ENCODE data around the gene SMOC2. TPM values are rescaled to one million over a fixed set of nuclear protein-coding genes. Genes with fewer than 3 reads are reported as not detected.
"Not testable (repeated sequence)": the region's sequence is repeated elsewhere in the genome, so short reads cannot be mapped to it uniquely, and the experiment has no call there.

Gene SMOC2
- total RNA-seq, 1 donor from 2014 or later: not detected

DNA sequence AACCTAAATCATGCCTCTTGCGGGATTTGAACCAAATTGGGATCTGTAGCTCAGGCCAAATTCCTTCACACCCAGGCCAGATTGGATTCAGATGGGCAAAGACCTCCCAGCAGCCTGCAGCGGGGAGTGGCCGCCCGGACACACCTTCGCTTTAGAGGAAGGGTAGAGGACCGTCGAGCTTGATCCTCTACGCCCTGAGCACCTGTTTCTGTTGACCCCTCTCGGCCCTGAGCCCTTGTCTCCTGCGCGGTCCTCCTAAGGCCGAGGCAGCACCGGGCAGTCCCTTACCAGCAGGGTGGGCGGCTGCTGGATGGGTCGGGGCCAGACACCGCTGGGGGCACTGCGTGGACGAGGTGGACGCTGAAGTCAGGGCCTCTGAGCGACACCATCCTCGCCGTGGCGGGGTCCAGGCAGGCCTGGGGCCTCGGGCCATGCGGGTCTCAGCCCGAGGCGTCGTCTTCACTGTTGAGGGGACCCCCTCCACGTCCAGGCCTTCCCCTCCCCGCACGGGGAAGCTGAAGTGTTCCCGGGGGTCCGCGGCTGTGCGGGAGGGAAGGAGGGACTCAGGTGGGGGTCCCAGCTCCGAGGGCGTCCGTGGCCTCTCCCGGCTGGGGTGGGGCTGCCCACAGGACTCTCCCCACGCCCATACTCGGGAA, 114.8 kb downstream of the SMOC2 start:
- intact Hi-C loops (cut with micrococcal nuclease): no loop called here
- Mint-ChIP-seq H3K9me3 (peaks cover 3% of the 10 kb centered on the region), H3K27ac (no peak overlapping the region), H3K36me3 (ENCODE audit: low read depth) (no peaks in the 10 kb centered on the region), H3K4me1 (ENCODE audit: low read depth) (no peaks in the 10 kb centered on the region), H3K4me3 (no peak overlapping the region), H3K27me3 (ENCODE audit: insufficient read depth) (no peaks in the 10 kb centered on the region)
- DNase-seq (ENCODE audit: low spot score): no peak

DNA sequence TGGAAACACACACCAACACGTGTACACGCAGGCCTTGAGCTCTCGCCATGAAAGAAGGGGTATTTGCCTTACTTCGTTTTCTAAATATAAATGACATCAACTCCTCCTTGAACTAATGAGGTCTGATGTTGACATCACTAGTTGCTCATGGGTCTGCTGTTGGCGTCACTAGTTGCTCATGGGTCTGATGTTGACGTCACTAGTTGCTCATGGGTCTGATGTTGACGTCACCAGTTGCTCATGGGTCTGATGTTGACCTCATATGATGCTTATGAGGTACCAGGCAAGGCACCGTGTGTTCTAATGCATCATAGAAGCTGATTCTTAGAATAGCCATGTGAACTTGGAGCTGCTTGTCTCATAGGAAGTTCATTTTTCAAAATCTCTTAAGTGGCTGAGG, 116.5 kb downstream of the SMOC2 start:
- Mint-ChIP-seq H3K4me1 (ENCODE audit: low read depth) (no peaks in the 10 kb centered on the region), H3K9me3 (peaks cover 3% of the 10 kb centered on the region), H3K4me3 (no peak overlapping the region), H3K27me3 (ENCODE audit: insufficient read depth) (no peaks in the 10 kb centered on the region), H3K27ac (no peak overlapping the region), H3K36me3 (ENCODE audit: low read depth) (no peaks in the 10 kb centered on the region)
- intact Hi-C loops (cut with micrococcal nuclease): no loop called here
- DNase-seq (ENCODE audit: low spot score): no peak

DNA sequence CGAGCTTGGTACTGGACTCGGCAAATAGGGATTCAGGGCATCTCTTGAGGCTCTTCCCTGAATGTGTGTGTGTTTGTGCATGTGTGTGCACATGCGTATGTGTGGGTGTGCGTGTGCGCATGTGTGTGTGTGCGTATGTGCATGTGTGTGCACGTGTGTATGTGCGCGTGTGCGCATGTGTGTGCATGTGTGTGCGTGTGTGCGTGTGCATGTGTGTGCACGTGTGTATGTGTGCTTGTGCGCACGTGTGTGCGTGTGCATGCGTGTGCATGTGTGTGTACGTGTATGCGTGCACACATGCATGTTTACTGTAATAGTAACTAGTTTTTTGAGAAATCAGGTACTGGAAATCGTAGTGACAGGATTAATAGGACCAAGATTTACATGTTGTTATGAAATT, 117.7 kb downstream of the SMOC2 start:
- H3K27ac Mint-ChIP-seq: no peak overlapping the region
- no peaks in the 10 kb centered on the region for H3K4me1 Mint-ChIP-seq (ENCODE audit: low read depth)
- no peak overlapping the region for H3K4me3 Mint-ChIP-seq
- H3K36me3 Mint-ChIP-seq (ENCODE audit: low read depth): no peaks in the 10 kb centered on the region
- H3K27me3 Mint-ChIP-seq (ENCODE audit: insufficient read depth): no peaks in the 10 kb centered on the region
- DNase-seq (ENCODE audit: low spot score): no peak
- H3K9me3 Mint-ChIP-seq: peaks cover 3% of the 10 kb centered on the region
- intact Hi-C loops (cut with micrococcal nuclease): no loop called here

DNA sequence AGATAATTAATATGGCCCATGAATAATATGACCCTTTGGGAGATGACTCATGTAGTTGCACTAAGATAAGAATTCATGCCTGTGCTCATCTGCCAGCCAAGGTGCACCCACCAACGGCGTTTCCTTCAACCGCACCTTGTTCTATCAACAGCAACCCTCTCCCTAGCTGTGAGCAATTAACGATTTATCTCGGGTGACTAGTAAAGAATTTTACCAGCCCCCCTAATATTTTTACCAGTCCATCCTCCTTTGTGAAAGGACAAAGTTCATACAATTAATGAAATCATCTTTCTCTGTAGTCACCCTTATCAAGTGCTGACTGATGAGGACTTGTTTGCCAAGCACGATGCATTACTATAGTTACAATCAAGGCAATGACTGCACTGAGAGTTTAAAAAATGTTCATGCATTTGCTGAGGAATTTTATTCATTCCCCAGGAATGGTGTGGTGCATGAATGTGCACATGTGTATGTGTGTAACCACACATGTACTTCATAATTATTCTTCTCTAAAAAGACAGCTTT, 118.7 kb downstream of the SMOC2 start:
- no peaks in the 10 kb centered on the region for H3K36me3 Mint-ChIP-seq (ENCODE audit: low read depth)
- intact Hi-C loops (cut with micrococcal nuclease): no loop called here
- H3K9me3 Mint-ChIP-seq: peaks cover 3% of the 10 kb centered on the region
- no peak overlapping the region for H3K27ac Mint-ChIP-seq
- no peak for DNase-seq (ENCODE audit: low spot score)
- no peaks in the 10 kb centered on the region for H3K4me1 Mint-ChIP-seq (ENCODE audit: low read depth)
- no peak overlapping the region for H3K4me3 Mint-ChIP-seq
- no peaks in the 10 kb centered on the region for H3K27me3 Mint-ChIP-seq (ENCODE audit: insufficient read depth)

DNA sequence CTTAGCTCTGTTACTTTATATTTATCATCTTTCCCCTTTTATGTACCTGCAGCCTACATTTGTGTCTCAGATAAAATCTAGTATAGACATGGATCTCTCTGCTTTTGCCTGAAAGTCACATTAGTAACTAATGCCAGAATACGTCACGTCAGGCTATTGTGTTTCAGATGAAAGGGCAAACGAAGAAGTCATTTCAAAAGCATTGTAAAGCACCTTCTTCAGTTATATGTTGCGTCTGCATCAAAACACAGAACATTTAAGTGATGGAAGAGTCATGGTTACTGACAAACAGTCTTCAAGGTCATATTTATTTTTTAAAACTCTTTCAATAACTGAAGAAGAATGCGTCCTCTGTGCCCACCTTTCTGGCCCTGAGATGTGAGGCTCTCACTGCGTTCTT, 119.1 kb downstream of the SMOC2 start:
- H3K9me3 Mint-ChIP-seq: peaks cover 3% of the 10 kb centered on the region
- no peak overlapping the region for H3K27ac Mint-ChIP-seq
- intact Hi-C loops (cut with micrococcal nuclease): no loop called here
- no peaks in the 10 kb centered on the region for H3K36me3 Mint-ChIP-seq (ENCODE audit: low read depth)
- DNase-seq (ENCODE audit: low spot score): no peak
- no peaks in the 10 kb centered on the region for H3K4me1 Mint-ChIP-seq (ENCODE audit: low read depth)
- no peaks in the 10 kb centered on the region for H3K27me3 Mint-ChIP-seq (ENCODE audit: insufficient read depth)
- no peak overlapping the region for H3K4me3 Mint-ChIP-seq

DNA sequence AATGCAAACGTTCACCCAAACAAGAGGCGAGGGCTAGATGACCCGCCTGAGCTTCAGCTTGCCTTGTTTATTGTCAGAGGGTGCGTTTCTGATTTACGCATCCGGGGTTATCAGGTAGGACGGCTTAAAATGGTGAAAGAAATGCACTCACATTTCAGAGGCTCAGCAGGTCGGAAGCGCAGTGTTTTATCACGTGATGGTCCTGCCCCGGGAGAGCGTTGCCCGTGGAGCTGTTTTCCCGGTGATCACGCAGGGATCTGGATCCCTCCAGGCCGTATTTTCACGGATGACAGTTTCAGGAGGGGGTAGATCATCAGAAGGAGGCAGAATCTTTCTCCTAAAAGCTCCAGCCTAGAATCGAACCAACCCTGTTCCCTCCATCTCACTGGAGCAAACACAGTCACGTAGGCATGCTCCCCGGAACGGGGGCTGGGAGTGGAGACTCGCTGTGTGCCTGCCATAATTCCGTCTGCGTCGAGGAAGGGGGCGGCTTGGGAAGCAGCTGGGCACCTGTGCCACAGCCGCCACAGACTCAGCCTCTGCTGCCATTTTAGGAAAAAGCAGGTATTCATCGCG, 121.7 kb downstream of the SMOC2 start:
- intact Hi-C loops (cut with micrococcal nuclease): no loop called here
- no peak overlapping the region for H3K4me3 Mint-ChIP-seq
- no peak for DNase-seq (ENCODE audit: low spot score)
- H3K27me3 Mint-ChIP-seq (ENCODE audit: insufficient read depth): no peaks in the 10 kb centered on the region
- H3K4me1 Mint-ChIP-seq (ENCODE audit: low read depth): no peaks in the 10 kb centered on the region
- H3K9me3 Mint-ChIP-seq: peaks cover 3% of the 10 kb centered on the region
- no peaks in the 10 kb centered on the region for H3K36me3 Mint-ChIP-seq (ENCODE audit: low read depth)
- H3K27ac Mint-ChIP-seq: no peak overlapping the region

DNA sequence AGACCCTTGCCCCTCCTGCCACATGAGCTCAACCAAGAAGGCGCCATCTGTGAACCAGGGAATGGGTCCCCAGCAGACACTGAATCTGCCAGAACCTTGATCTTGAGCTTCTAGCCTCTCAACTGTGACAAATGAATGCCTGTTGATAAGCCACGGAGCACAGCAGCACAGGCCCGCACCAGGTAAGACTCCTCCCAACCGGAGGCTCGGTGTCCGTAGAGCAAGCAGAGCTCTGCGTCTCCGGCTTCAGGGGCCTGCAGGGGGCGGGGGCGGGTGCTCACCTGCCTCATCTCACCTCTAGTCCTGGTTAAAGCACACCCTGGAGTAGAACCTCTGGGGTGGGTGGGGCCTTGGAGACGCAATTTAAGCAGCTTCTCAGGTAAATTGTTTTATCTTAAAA, 122.7 kb downstream of the SMOC2 start:
- Mint-ChIP-seq H3K4me3 (no peak overlapping the region), H3K9me3 (peaks cover 3% of the 10 kb centered on the region), H3K4me1 (ENCODE audit: low read depth) (no peaks in the 10 kb centered on the region), H3K36me3 (ENCODE audit: low read depth) (no peaks in the 10 kb centered on the region), H3K27me3 (ENCODE audit: insufficient read depth) (no peaks in the 10 kb centered on the region), H3K27ac (no peak overlapping the region)
- DNase-seq (ENCODE audit: low spot score): no peak
- intact Hi-C loops (cut with micrococcal nuclease): no loop called here

DNA sequence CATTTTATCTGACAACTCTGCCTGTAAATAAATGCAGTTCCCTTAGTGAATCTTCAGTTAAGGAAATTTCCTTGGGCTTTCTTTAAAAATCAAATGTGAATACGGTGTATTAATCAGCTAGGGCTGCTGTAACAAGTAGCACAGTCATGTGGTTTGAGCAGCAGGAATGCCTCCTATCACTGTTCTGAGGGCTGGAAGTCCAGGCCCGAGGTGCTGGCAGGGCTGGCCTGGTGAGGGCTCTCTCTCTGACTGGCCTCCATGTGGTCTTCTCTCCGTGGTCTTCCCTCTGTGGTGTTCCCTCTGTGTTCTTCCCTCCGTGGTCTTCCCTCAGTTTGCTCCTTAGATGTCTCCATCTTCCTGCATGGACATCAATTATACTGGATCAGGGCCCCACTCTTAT, 124.1 kb downstream of the SMOC2 start:
- H3K27ac Mint-ChIP-seq: no peak overlapping the region
- H3K4me3 Mint-ChIP-seq: no peak overlapping the region
- DNase-seq (ENCODE audit: low spot score): no peak
- H3K27me3 Mint-ChIP-seq (ENCODE audit: insufficient read depth): no peaks in the 10 kb centered on the region
- intact Hi-C loops (cut with micrococcal nuclease): no loop called here
- H3K9me3 Mint-ChIP-seq: peaks cover under 1% of the 10 kb centered on the region
- H3K4me1 Mint-ChIP-seq (ENCODE audit: low read depth): no peaks in the 10 kb centered on the region
- no peaks in the 10 kb centered on the region for H3K36me3 Mint-ChIP-seq (ENCODE audit: low read depth)

DNA sequence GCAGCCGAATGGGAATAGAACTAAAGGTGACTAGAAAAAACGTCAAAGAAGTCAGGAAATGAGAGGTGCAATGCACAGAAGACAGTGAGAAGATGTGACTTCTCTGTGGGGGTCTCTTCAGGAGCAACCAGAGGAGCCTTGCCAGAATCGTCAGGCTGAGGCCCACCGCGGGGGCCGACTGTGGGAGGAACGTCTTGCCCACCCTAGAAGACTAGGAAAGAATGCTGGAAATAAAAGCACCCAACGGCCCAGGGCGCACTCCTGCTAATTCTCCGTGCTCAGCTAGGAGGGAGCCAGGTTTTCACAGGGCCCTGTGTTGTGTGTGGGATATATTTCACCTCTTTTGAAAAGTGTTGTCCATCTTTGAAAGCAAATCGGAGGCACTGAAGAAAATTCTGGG, 129.2 kb downstream of the SMOC2 start:
- no peak overlapping the region for H3K27ac Mint-ChIP-seq
- intact Hi-C loops (cut with micrococcal nuclease): no loop called here

DNA sequence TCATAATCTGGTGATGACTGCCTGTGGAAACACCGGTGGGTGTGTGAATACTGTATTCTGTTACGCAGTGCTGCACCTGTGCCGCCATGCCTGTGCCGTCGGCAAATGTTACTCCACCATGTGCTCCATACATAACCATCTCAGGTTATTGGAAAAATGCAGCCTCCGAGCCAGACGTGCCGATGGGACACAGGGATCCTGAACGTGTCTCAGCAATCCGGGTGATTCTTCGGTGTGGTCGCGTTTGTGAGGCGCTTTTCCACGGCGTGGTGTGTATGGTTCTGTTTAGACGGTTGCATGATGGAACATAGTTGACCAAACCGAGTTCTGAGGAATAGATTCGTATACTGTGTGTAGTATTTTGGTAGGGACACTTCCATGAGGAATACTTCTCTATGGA, 130.3 kb downstream of the SMOC2 start:
- Mint-ChIP-seq H3K9me3 (no peaks in the 10 kb centered on the region), H3K27ac (no peak overlapping the region), H3K27me3 (ENCODE audit: insufficient read depth) (no peaks in the 10 kb centered on the region), H3K4me1 (ENCODE audit: low read depth) (no peaks in the 10 kb centered on the region), H3K4me3 (no peak overlapping the region), H3K36me3 (ENCODE audit: low read depth) (no peaks in the 10 kb centered on the region)
- intact Hi-C loops (cut with micrococcal nuclease): no loop called here
- DNase-seq (ENCODE audit: low spot score): no peak

More for the DNA sequence above, 129.2 kb downstream of the SMOC2 start:
- no peaks in the 10 kb centered on the region for H3K27me3 Mint-ChIP-seq (ENCODE audit: insufficient read depth)
- no peaks in the 10 kb centered on the region for H3K36me3 Mint-ChIP-seq (ENCODE audit: low read depth)
- no peaks in the 10 kb centered on the region for H3K9me3 Mint-ChIP-seq
- no peak overlapping the region for H3K4me3 Mint-ChIP-seq
- no peak for DNase-seq (ENCODE audit: low spot score)
- no peaks in the 10 kb centered on the region for H3K4me1 Mint-ChIP-seq (ENCODE audit: low read depth)

DNA sequence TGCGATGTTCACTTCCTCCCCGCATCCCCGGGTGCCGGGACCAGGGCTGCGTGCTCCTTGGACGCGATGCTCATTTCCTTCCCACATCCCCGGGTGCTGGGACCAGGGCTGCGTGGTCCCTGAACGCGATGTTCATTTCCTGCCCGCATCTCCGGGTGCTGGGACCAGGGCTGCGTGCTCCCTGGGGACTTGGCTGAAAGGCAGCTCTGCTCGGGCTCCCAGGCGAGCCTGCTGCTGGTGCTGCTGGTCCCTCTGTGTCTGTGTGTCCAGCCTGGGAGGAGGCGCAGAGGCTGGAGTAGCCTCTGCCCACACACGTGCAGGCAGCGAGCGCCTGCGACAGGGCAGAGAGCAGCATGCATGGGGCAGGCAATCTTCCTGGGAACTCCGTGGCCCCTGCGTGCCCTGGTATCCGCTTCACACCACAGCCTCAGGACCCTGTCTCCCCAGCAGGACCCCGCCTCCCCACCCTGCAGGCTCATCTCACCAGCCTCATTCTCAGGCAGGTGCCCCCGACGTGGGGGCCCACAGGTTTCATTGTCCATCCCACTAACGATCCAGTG, 132.4 kb downstream of the SMOC2 start:
- DNase-seq (ENCODE audit: low spot score); H3K4me1 Mint-ChIP-seq (ENCODE audit: low read depth); H3K27me3 Mint-ChIP-seq (ENCODE audit: insufficient read depth); intact Hi-C loops (cut with micrococcal nuclease); H3K36me3 Mint-ChIP-seq (ENCODE audit: low read depth); H3K27ac Mint-ChIP-seq; H3K9me3 Mint-ChIP-seq; H3K4me3 Mint-ChIP-seq: not testable (repeated sequence)

DNA sequence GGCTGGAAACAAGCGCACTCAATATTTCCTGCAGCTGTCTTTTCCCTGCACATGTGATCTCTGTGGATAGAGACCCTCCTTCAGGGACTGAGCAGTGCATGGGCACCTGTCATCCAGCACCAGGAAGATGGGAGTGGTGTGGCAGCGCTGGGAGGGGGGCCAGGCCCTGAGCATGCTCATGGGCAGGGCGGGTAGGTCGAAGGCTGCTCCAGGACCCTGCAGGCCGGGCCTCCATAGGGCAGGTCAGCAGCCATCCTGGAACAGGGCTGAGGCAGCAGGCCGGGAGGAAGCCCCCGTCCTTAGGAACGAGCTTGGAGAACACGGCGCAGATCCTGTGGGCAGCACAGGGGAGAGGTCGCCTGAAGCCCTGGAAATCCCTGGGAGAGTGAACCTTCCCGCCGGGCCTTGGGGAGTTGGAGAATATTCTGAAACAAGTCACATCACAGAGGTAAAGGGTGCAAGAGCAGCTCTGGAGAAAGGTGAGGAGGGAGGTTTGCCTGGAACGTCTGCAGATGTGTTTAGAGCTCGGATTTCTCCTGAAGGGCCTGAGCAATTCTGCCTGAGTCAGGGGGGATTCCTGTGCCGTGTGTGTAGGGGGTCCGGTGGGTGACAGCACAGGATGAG, 133.2 kb downstream of the SMOC2 start:
- DNase-seq (ENCODE audit: low spot score): no peak
- H3K27ac Mint-ChIP-seq: no peak overlapping the region
- no peaks in the 10 kb centered on the region for H3K27me3 Mint-ChIP-seq (ENCODE audit: insufficient read depth)
- intact Hi-C loops (cut with micrococcal nuclease): no loop called here
- H3K4me1 Mint-ChIP-seq (ENCODE audit: low read depth): no peaks in the 10 kb centered on the region
- no peaks in the 10 kb centered on the region for H3K36me3 Mint-ChIP-seq (ENCODE audit: low read depth)
- no peak overlapping the region for H3K4me3 Mint-ChIP-seq
- no peaks in the 10 kb centered on the region for H3K9me3 Mint-ChIP-seq

DNA sequence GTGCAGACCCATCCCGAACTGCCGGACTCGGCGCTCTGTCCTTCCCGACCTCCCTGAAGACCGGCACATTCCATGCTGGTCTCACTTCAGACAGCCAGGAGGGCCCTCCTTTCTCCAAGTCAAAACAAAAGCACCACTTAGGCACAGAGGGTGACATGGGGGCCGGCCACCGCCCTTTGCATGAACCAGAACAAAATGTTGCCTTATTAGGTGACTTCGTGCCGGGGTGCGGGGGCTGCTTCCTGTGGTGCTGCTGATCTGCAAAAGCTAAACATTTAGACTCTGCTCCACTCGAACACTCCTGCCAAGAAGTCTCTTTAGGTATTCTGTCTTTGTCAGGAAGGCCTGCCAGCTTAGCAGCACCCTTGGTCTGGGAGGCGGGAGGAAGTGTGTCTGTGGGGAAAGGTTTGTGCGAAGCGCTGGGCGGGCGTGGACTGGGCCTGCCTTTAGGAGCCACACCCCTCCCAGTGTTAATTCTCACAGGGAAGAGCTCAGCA, 133.8 kb downstream of the SMOC2 start:
- no peak for DNase-seq (ENCODE audit: low spot score)
- H3K4me3 Mint-ChIP-seq: no peak overlapping the region
- H3K4me1 Mint-ChIP-seq (ENCODE audit: low read depth): no peaks in the 10 kb centered on the region
- no peaks in the 10 kb centered on the region for H3K27me3 Mint-ChIP-seq (ENCODE audit: insufficient read depth)
- H3K27ac Mint-ChIP-seq: no peak overlapping the region
- H3K9me3 Mint-ChIP-seq: no peaks in the 10 kb centered on the region
- no peaks in the 10 kb centered on the region for H3K36me3 Mint-ChIP-seq (ENCODE audit: low read depth)
- intact Hi-C loops (cut with micrococcal nuclease): no loop called here
